Kidney (tissue), 14 donors: ENCODE data around the gene DUS2. TPM values are rescaled to one million over a fixed set of nuclear protein-coding genes. Genes with fewer than 3 reads are reported as not detected.

Experiments used
- DNase-seq, 5 donors: peaks; one replicate each; pipeline ENCODE4 v3.0.0-alpha.2; 2013 to 2020
- FAIRE-seq: peaks from 2 replicates; lab custom pipeline; 2012; peaks lifted over from hg19 to GRCh38; lab: Jason Lieb, UNC
- H3K27ac ChIP-seq, 2 donors: one replicate each; pipeline ENCODE4 v1.7.0; 2013; ENCODE audit warnings: low read depth in 2 of 2, low read length in 2 of 2, inconsistent platforms in 1 of 2
- H3K27me3 ChIP-seq: one replicate; pipeline ENCODE4 v1.7.1; 2013; ENCODE audit warnings: low read length, inconsistent platforms; ENCODE audit not compliant: control insufficient read depth, insufficient read depth
- H3K36me3 ChIP-seq, 3 donors: one replicate each; pipeline versions ENCODE4 v1.7.0 to v1.7.1; 2013; ENCODE audit warnings: low read length in 3 of 3, control low read depth in 1 of 3, inconsistent platforms in 1 of 3; ENCODE audit not compliant: insufficient read depth in 3 of 3, control insufficient read depth in 2 of 3
- H3K4me1 ChIP-seq, 3 donors: one replicate each; pipeline versions ENCODE4 v1.7.0 to v1.7.1; 2013; ENCODE audit warnings: low read length in 3 of 3, inconsistent platforms in 1 of 3, low read depth in 1 of 3; ENCODE audit not compliant: control insufficient read depth in 2 of 3, insufficient read depth in 2 of 3
- H3K4me3 ChIP-seq, 3 donors: one replicate each; pipeline versions ENCODE4 v1.7.0 to v1.8.1; 2013; ENCODE audit warnings: low read length in 3 of 3, control low read depth in 1 of 3, inconsistent platforms in 1 of 3
- H3K9ac ChIP-seq, 3 donors: one replicate each; pipeline versions ENCODE4 v1.7.0 to v1.7.1; 2013; ENCODE audit warnings: low read length in 3 of 3, control low read depth in 1 of 3, inconsistent platforms in 1 of 3
- H3K9me3 ChIP-seq, 3 donors: one replicate each; pipeline versions ENCODE4 v1.7.0 to v1.7.1; 2013; ENCODE audit warnings: low read length in 3 of 3, control low read depth in 1 of 3, inconsistent platforms in 1 of 3; ENCODE audit not compliant: control insufficient read depth in 2 of 3, insufficient read depth in 1 of 3
- CTCF ChIP-seq: IDR thresholded peaks from 3 replicates; pipeline ENCODE4 v1.5.1; 2012; ENCODE audit warnings: mild to moderate bottlenecking, moderate library complexity, borderline replicate concordance; ENCODE audit not compliant: insufficient read depth; ENCODE audit errors: extremely low read depth
- intact Hi-C: fragments of 100-400 bp; cut with DNase I; formaldehyde crosslinking; loops from one replicate; pipeline ENCODE4 v1.11.1; 2022
- polyA plus RNA-seq: library from polyadenylated mRNA; stranded (reverse); fragments of 350-450 nt; fragmentation: Illumina TruSeq; extraction: RNeasy Lipid Tissue Mini Kit (QIAGEN cat#74804); gene quantifications from one replicate; pipeline ENCODE4 v1.2.3, GENCODE V29; 2014; ENCODE audit warnings: low read depth, low replicate concordance; ENCODE audit not compliant: insufficient read depth
- total RNA-seq: library from RNA; stranded (reverse); fragmentation: NEBNext Ultra II Directional; extraction: Animal tissue kit (Norgen Biotek cat#: 25700); gene quantifications from one replicate; pipeline ENCODE4 v1.2.1, GENCODE V29; 2021
- donor health status: control.
- donor health status: control.
- donor health status: control.
- donor health status: control.
- donor health status: control.
- donor health status: DM: yes; HTN: yes; CAD: no.
- donor health status: Normal renal cell carcinoma (clear cell type).

DUS2 gene
- total and polyA plus RNA-seq, 2 donors from 2014 or later, result 12.1 to 12.5 TPM

- Histone ChIP-seq H3K9ac (no peak overlapping the region), H3K4me1 (peaks cover 0 to 3% (median 0%) of the 10 kb centered on the region in 3 donors), H3K27me3 (no peaks in the 10 kb centered on the region), H3K27ac (no peak overlapping the region), H3K4me3 (no peak overlapping the region), H3K9me3 (no peaks in the 10 kb centered on the region), H3K36me3 (peaks cover 0 to 2% (median 0%) of the 10 kb centered on the region in 3 donors)
- TF ChIP-seq CTCF, result no peak
- intact Hi-C loops, result no loop called here
- FAIRE-seq, result no peak
- DNase-seq, result no peak
Observed at GRCh38 chr16:68059804-68060203, 36.7 kb downstream of the DUS2 start.

GRCh38 chr16:68061396-68061795, 38.3 kb downstream of the DUS2 start:
- no peak overlapping the region for H3K4me3 ChIP-seq
- FAIRE-seq (no peak), DNase-seq (peak in 1 of 5 donors; percentile 23)
- peaks cover 0 to 8% (median 0%) of the 10 kb centered on the region in 3 donors for H3K4me1 ChIP-seq
- no peaks in the 10 kb centered on the region for H3K9me3 ChIP-seq
- no peak overlapping the region for H3K27ac ChIP-seq
- H3K9ac ChIP-seq, result no peak overlapping the region
- peaks cover 0 to 6% (median 0%) of the 10 kb centered on the region in 3 donors for H3K36me3 ChIP-seq
- intact Hi-C loops, result no loop called here
- H3K27me3 ChIP-seq, result no peaks in the 10 kb centered on the region
- TF ChIP-seq CTCF, result no peak

- Histone ChIP-seq H3K9me3 (no peaks in the 10 kb centered on the region), H3K9ac (no peak overlapping the region), H3K36me3 (peaks cover 0 to 6% (median 0%) of the 10 kb centered on the region in 3 donors), H3K27ac (no peak overlapping the region), H3K27me3 (no peaks in the 10 kb centered on the region), H3K4me3 (no peak overlapping the region), H3K4me1 (peaks cover 0 to 8% (median 0%) of the 10 kb centered on the region in 3 donors)
- no peak for FAIRE-seq
- no peak for TF ChIP-seq CTCF
- intact Hi-C loops, result no loop called here
- no peak for DNase-seq
Observed at GRCh38 chr16:68062910-68063393, 39.9 kb downstream of the DUS2 start.
